Upper lobe of left lung (tissue), 6 donors: ENCODE results near the gene SLFN5. TPM values are rescaled to one million over a fixed set of nuclear protein-coding genes. Genes with fewer than 3 reads are reported as not detected.
"Not testable (repeated sequence)": the region's sequence is repeated elsewhere in the genome, so short reads cannot be mapped to it uniquely, and the experiment has no call there.

ENCODE experiments used
- ATAC-seq, 2 donors: fragments of 200-7000 bp; cut with Tn5 transposase; one replicate each; pipeline ENCODE4 v1.9.1; 2022; ENCODE audit warnings: mild to moderate bottlenecking in 2 of 2, moderate library complexity in 2 of 2; ENCODE audit not compliant: low FRiP score in 2 of 2
- DNase-seq, 2 donors: peaks; one replicate each; pipeline ENCODE4 v3.0.0-alpha.2; 2019 to 2020
- H3K27ac ChIP-seq, 4 donors: fragments of 200-600 bp; sonication (generic); one replicate each; pipeline ENCODE4 v1.5.1; 2016 to 2019
- H3K27me3 ChIP-seq, 4 donors: fragments of 200-600 bp; sonication (generic); one replicate each; pipeline ENCODE4 v1.5.1; 2017 to 2019
- H3K36me3 ChIP-seq, 4 donors: fragments of 200-600 bp; sonication (generic); one replicate each; pipeline ENCODE4 v1.5.1; 2016 to 2019
- H3K4me1 ChIP-seq, 4 donors: fragments of 200-600 bp; sonication (generic); one replicate each; pipeline ENCODE4 v1.5.1; 2018 to 2019
- H3K4me3 ChIP-seq, 4 donors: fragments of 200-600 bp; sonication (generic); one replicate each; pipeline ENCODE4 v1.5.1; 2017 to 2019; ENCODE audit warnings: mild to moderate bottlenecking in 2 of 4, moderate library complexity in 1 of 4
- H3K9me3 ChIP-seq, 4 donors: fragments of 200-600 bp; sonication (generic); one replicate each; pipeline ENCODE4 v1.5.1; 2018 to 2019
- CTCF ChIP-seq, 6 experiments: fragments of 450-650 bp in 4 of 6; fragments of 200-600 bp in 2 of 6; sonication (generic) in 2 of 6; IDR thresholded peaks; one replicate each; pipeline ENCODE4 v1.5.1; 2016 to 2019; ENCODE audit warnings: antibody characterized with exemption in 6 of 6
- EP300 ChIP-seq, 4 donors: sonication (generic); formaldehyde crosslinking; IDR thresholded peaks; one replicate each; pipeline ENCODE4 v1.5.1; 2017; ENCODE audit warnings: antibody characterized with exemption in 4 of 4, control low read depth in 2 of 4
- POLR2A ChIP-seq, 4 donors: fragments of 450-650 bp; IDR thresholded peaks; one replicate each; pipeline ENCODE4 v1.5.1; 2016 to 2017; ENCODE audit warnings: antibody characterized with exemption in 4 of 4, mild to moderate bottlenecking in 2 of 4
- POLR2AphosphoS5 ChIP-seq, 2 donors: sonication (generic); formaldehyde crosslinking; IDR thresholded peaks; one replicate each; pipeline ENCODE4 v1.5.1; 2017; ENCODE audit warnings: antibody characterized with exemption in 2 of 2
- WGBS, 2 donors: methylation state at CpG; one replicate each; pipeline ENCODE4 v1.1.5; 2017 to 2018; 5-methylcytosine and 5-hydroxymethylcytosine counted together
- total RNA-seq, 6 donors: library from RNA; depleted of rRNA in 4 of 6; stranded (reverse); fragments of >200 nt in 4 of 6; gene quantifications; one replicate each; pipeline versions ENCODE4 v1.1.0 to v1.2.1, GENCODE V29; 2016 to 2021
- donor health status: DM: no; HTN: no; CAD: no; lungs with moderate emphysema.
- donor health status: DM: no; HTN: yes; CAD: no; lungs with severe emphysema.

SLFN5 gene
- total RNA-seq, 6 donors from 2014 or later, result 26.7 to 48.5 (median 43.2) TPM

GRCh38 chr17:35218915-35219314 is 24.0 kb upstream of the SLFN5 start:
- 47 to 49% methylated on average over 2 of the region's 2 CpGs for WGBS, 2 donors
- H3K4me1 ChIP-seq, result peaks cover 18 to 28% (median 21%) of the 10 kb centered on the region in 4 donors
- no peaks in the 10 kb centered on the region for H3K27me3 ChIP-seq
- peak overlapping the region in 3 of 4 donors; percentile 33 to 62 (median 60) for H3K27ac ChIP-seq
- TF ChIP-seq EP300 (IDR thresholded peaks at IDR 0.05) (no peak), CTCF (IDR thresholded peaks at IDR 0.05) (no peak), POLR2AphosphoS5 (IDR thresholded peaks at IDR 0.05) (no peak), POLR2A (IDR thresholded peaks at IDR 0.05) (no peak)
- DNase-seq (no peak), ATAC-seq (peak in 1 of 2 donors; percentile 16)
- H3K9me3 ChIP-seq, result peaks cover 0 to 9% (median 6%) of the 10 kb centered on the region in 4 donors
- H3K4me3 ChIP-seq, result no peak overlapping the region
- H3K36me3 ChIP-seq, result no peaks in the 10 kb centered on the region

DNA sequence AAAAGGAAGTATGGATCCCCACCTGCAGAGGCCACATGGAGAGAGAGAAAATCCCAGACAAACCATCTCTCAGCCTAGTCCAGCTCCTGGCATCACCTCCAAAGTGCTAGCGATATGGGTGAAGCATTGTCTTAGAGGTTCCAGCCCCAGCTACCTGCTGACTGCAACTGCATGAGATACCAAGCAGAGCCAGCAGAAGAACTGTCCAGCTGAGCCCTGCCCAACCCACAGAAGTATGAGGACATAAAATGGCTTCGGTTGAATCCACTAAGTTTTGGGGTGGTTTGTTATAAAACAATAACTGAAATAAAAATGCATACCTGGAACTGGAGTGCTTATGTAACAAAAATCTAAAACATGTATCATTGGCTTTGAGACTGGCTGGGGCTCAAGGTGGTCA is 20.4 kb upstream of the SLFN5 start:
- Histone ChIP-seq H3K27me3 (no peaks in the 10 kb centered on the region), H3K4me1 (peaks cover 11 to 19% (median 14%) of the 10 kb centered on the region in 4 donors), H3K9me3 (peaks cover 0 to 9% (median 6%) of the 10 kb centered on the region in 4 donors), H3K27ac (no peak overlapping the region), H3K4me3 (no peak overlapping the region), H3K36me3 (no peaks in the 10 kb centered on the region)
- ATAC-seq (no peak), DNase-seq (no peak)
- WGBS, 2 donors, result 97 to 98% methylated on average over 2 of the region's 2 CpGs
- TF ChIP-seq POLR2AphosphoS5 (IDR thresholded peaks at IDR 0.05), result no peak
- TF ChIP-seq CTCF (IDR thresholded peaks at IDR 0.05), result no peak
- no peak for TF ChIP-seq EP300 (IDR thresholded peaks at IDR 0.05)
- TF ChIP-seq POLR2A (IDR thresholded peaks at IDR 0.05), result no peak

DNA sequence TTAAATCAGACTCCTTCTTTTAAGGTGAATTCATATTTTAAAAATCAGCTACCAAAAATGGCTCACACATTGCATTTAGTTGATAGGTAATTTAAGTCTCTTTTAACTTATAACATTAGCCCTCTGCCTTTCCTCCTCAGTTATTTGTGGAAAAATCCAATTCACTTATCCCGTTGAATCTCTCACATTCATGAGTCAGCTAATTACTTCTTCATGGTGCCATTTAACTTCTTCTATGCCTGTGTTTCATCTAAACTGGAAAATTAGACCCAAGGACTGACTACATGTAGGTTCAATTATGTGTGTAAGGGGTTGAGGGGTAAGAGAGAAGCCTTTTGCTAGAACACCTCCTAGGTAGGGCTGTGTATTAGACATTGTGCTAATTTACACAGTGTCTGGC is 18.4 kb upstream of the SLFN5 start:
- Histone ChIP-seq H3K36me3 (no peaks in the 10 kb centered on the region), H3K27me3 (no peaks in the 10 kb centered on the region), H3K27ac (no peak overlapping the region), H3K4me3 (no peak overlapping the region), H3K9me3 (peaks cover 0 to 9% (median 6%) of the 10 kb centered on the region in 4 donors), H3K4me1 (peaks cover 0 to 8% (median 4%) of the 10 kb centered on the region in 4 donors)
- TF ChIP-seq POLR2A (IDR thresholded peaks at IDR 0.05) (no peak), CTCF (IDR thresholded peaks at IDR 0.05) (no peak), EP300 (IDR thresholded peaks at IDR 0.05) (no peak), POLR2AphosphoS5 (IDR thresholded peaks at IDR 0.05) (no peak)
- ATAC-seq (no peak), DNase-seq (no peak)
- 39 to 62% methylated on average over 1 of the region's 1 CpG for WGBS, 2 donors

GRCh38 chr17:35227546-35227945 is 15.3 kb upstream of the SLFN5 start:
- ATAC-seq, result no peak
- peaks cover 0 to 2% (median under 1%) of the 10 kb centered on the region in 4 donors for H3K9me3 ChIP-seq
- H3K27ac ChIP-seq, result no peak overlapping the region
- WGBS, 2 donors, result 71 to 94% methylated on average over 2 of the region's 2 CpGs
- H3K4me3 ChIP-seq, result no peak overlapping the region
- H3K27me3 ChIP-seq, result no peaks in the 10 kb centered on the region
- TF ChIP-seq POLR2AphosphoS5 (IDR thresholded peaks at IDR 0.05), result no peak
- no peaks in the 10 kb centered on the region for H3K36me3 ChIP-seq
- no peak for DNase-seq
- no peaks in the 10 kb centered on the region for H3K4me1 ChIP-seq

- Histone ChIP-seq H3K9me3 (no peaks in the 10 kb centered on the region), H3K4me3 (no peak overlapping the region), H3K27ac (no peak overlapping the region), H3K36me3 (no peaks in the 10 kb centered on the region), H3K4me1 (no peaks in the 10 kb centered on the region), H3K27me3 (no peaks in the 10 kb centered on the region)
- DNase-seq, result no peak
- ATAC-seq, result no peak
- TF ChIP-seq EP300 (IDR thresholded peaks at IDR 0.05) (no peak), CTCF (IDR thresholded peaks at IDR 0.05) (no peak), POLR2A (IDR thresholded peaks at IDR 0.05) (no peak), POLR2AphosphoS5 (IDR thresholded peaks at IDR 0.05) (no peak)
- WGBS, 2 donors, result 86 to 87% methylated on average over 1 of the region's 1 CpG
These were observed 13.2 kb upstream of the SLFN5 start for GRCh38 chr17:35229638-35230037.

- H3K4me1 ChIP-seq, H3K36me3 ChIP-seq, H3K27me3 ChIP-seq, DNase-seq, H3K4me3 ChIP-seq, ATAC-seq, H3K9me3 ChIP-seq, H3K27ac ChIP-seq: not testable (repeated sequence)
- WGBS, 2 donors, result 90 to 92% methylated on average over 4 of the region's 4 CpGs
These were observed 8.6 kb upstream of the SLFN5 start for GRCh38 chr17:35234315-35234714.
